HCT116 (cell line): ENCODE results near the gene USP3.

ENCODE experiments used
- CEBPB ChIP-seq: IDR thresholded peaks from 2 replicates; pipeline ENCODE4 v1.6.1; 2012; ENCODE audit warnings: low read depth
- MAX ChIP-seq: IDR thresholded peaks from 2 replicates; pipeline ENCODE4 v1.6.1; 2012
- POLR2A ChIP-seq: IDR thresholded peaks from 2 replicates; pipeline ENCODE4 v1.7.0; 2011; ENCODE audit warnings: borderline replicate concordance; ENCODE audit not compliant: insufficient read depth, insufficient read length; ENCODE audit errors: extremely low read depth
- POLR2AphosphoS5 ChIP-seq: IDR thresholded peaks from 2 replicates; pipeline ENCODE4 v1.6.1; 2011; ENCODE audit warnings: mild to moderate bottlenecking, low read depth, low read length, moderate library complexity
- RAD21 ChIP-seq: IDR thresholded peaks from 2 replicates; pipeline ENCODE4 v1.6.1; 2012; ENCODE audit warnings: low read depth, mild to moderate bottlenecking
- ZBTB33 ChIP-seq: IDR thresholded peaks from 2 replicates; pipeline ENCODE4 v1.6.1; 2011; ENCODE audit warnings: mild to moderate bottlenecking, low read length, moderate library complexity; ENCODE audit not compliant: insufficient replicate concordance; ENCODE audit errors: extremely low read depth

GRCh38 chr15:63469984-63470383, 34.4 kb upstream of the USP3 start:
- TF ChIP-seq CEBPB = no peak
- no peak for TF ChIP-seq ZBTB33
- no peak for TF ChIP-seq MAX
- no peak for TF ChIP-seq POLR2A
- no peak for TF ChIP-seq RAD21
- no peak for TF ChIP-seq POLR2AphosphoS5
